HEK293T (cell line): ENCODE measurements around the gene GPRIN3.

Source experiments
- BHLHE40 ChIP-seq: fragments of 450-650 bp; IDR thresholded peaks from 2 replicates; pipeline ENCODE4 v1.6.1; 2016; ENCODE audit warnings: mild to moderate bottlenecking, moderate library complexity, borderline replicate concordance
- FOXA1 ChIP-seq: fragments of 450-650 bp; IDR thresholded peaks from 2 replicates; pipeline ENCODE4 v1.6.1; 2016; ENCODE audit warnings: mild to moderate bottlenecking
- HDGF ChIP-seq: fragments of 450-650 bp; IDR thresholded peaks from 2 replicates; pipeline ENCODE4 v1.6.1; 2017; ENCODE audit warnings: antibody characterized with exemption, borderline replicate concordance
- SP1 ChIP-seq: fragments of 450-650 bp; IDR thresholded peaks from 2 replicates; pipeline ENCODE4 v1.6.1; 2017
- ZNF384 ChIP-seq: fragments of 450-650 bp; IDR thresholded peaks from 2 replicates; pipeline ENCODE4 v1.6.1; 2016

DNA sequence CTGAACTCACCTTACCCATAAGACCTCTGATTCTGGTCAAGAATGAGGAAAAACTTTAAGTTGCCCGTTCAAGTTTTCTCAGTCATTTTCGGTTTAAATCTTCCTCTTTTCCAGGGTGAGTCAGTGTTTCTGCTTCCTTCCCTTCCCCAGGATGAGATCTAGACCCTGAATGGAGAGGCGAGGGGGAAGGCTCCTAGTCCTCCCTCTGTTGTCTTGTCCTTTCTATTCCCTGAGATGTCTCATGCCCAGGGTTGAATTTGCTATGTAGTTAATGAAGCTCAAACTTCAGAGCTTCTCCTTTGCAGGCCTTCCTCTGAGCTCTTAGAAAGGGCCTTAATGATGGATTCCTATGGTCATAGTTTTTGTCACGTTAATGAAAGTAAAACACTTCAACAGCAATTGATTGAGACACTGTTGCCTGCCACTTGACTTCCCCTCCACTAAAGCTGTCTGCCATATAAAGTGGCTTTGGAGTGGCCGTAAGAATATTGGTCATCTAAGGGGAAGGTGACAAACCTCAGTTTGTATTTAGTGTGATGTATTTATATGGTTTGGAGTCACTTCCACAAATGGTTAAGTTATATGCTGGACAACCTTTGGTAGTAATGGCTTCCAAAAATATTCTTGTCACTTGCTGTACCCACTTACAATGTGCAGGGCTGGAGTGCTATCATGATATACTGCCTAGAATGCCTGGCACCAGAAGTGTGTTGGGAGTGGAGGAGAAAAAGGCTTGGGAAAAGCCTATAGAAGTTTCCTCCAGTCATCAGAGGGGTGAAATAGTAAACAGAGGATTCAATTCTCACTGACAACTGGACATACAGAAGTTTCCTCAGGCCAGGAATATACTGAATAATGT is 24.3 kb upstream of the GPRIN3 start:
- no peak for TF ChIP-seq FOXA1
- no peak for TF ChIP-seq SP1
- TF ChIP-seq ZNF384 = no peak
- no peak for TF ChIP-seq BHLHE40
- no peak for TF ChIP-seq HDGF
